Measurements from ENCODE around the gene COL4A6. TPM values are rescaled to one million over a fixed set of nuclear protein-coding genes. Genes with fewer than 3 reads are reported as not detected.

Gene COL4A6
- total RNA-seq, 4 donors from 2014 or later: 0.27 to 1.5 (median 1.1) TPM

DNA sequence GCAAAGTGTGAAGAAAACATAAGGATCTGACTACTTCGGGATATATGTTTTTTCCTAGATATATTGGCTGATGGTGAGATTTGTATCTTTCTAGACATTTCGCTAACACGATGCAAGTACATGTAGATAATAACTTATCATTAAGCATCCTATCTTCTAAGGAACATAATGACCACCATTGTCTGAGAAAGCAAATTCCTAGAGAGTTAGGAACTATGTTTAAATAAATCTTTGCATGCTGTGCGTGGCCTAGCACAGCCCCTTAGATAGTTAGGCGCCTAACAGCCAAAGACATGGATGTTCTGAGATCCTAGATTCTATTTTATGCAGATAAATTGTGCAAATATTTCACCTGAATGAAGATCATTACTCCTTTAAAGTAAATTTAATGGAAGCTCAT lies 3.0 kb downstream of the COL4A6 start:
- H3K9me3 ChIP-seq: no peaks in the 10 kb centered on the region
- H3K4me1 ChIP-seq: no peaks in the 10 kb centered on the region
- H3K36me3 ChIP-seq: no peaks in the 10 kb centered on the region
- intact Hi-C loops (cut with DNase I): no loop called here
- no peak for DNase-seq
- WGBS, 2 donors: 90 to 94% methylated on average over 5 of the region's 5 CpGs
- TF ChIP-seq, protein P1, sequence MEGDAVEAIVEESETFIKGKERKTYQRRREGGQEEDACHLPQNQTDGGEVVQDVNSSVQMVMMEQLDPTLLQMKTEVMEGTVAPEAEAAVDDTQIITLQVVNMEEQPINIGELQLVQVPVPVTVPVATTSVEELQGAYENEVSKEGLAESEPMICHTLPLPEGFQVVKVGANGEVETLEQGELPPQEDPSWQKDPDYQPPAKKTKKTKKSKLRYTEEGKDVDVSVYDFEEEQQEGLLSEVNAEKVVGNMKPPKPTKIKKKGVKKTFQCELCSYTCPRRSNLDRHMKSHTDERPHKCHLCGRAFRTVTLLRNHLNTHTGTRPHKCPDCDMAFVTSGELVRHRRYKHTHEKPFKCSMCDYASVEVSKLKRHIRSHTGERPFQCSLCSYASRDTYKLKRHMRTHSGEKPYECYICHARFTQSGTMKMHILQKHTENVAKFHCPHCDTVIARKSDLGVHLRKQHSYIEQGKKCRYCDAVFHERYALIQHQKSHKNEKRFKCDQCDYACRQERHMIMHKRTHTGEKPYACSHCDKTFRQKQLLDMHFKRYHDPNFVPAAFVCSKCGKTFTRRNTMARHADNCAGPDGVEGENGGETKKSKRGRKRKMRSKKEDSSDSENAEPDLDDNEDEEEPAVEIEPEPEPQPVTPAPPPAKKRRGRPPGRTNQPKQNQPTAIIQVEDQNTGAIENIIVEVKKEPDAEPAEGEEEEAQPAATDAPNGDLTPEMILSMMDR (IDR thresholded peaks at IDR 0.05): no peak
- no peak for TF ChIP-seq POLR2A (IDR thresholded peaks at IDR 0.05)
- H3K27me3 ChIP-seq: no peaks in the 10 kb centered on the region
- no peak overlapping the region for H3K4me3 ChIP-seq (replicated peaks in 1 of 3)
- H3K27ac ChIP-seq: no peak overlapping the region

DNA sequence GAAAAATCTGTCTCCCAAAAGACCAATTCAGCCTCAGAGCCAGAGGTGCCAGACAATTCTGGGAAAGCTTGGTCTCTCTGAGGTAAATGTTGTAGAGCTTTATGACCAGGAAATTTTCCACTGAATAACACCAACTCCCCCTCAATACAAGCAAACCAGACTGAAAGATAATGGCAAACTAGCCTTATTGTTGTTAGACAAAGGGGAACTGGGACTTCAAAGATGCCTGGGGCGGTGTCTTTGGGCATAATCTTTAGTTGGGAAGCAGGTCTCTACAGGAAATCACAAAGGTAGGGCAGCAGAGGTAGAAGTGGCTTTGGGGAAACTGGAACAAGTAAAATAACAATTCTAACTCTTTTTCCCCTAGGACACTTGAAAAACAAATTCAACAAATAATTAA lies 12.0 kb downstream of the COL4A6 start:
- 75 to 83% methylated on average over 1 of the region's 1 CpG for WGBS, 2 donors
- Histone ChIP-seq H3K36me3 (no peaks in the 10 kb centered on the region), H3K9me3 (no peaks in the 10 kb centered on the region), H3K4me1 (no peaks in the 10 kb centered on the region), H3K27me3 (no peaks in the 10 kb centered on the region), H3K4me3 (replicated peaks in 1 of 3) (no peak overlapping the region), H3K27ac (no peak overlapping the region)
- TF ChIP-seq, protein P1 (IDR thresholded peaks at IDR 0.05): no peak
- TF ChIP-seq POLR2A (IDR thresholded peaks at IDR 0.05): no peak
- DNase-seq: no peak
- intact Hi-C loops (cut with DNase I): no loop called here

DNA sequence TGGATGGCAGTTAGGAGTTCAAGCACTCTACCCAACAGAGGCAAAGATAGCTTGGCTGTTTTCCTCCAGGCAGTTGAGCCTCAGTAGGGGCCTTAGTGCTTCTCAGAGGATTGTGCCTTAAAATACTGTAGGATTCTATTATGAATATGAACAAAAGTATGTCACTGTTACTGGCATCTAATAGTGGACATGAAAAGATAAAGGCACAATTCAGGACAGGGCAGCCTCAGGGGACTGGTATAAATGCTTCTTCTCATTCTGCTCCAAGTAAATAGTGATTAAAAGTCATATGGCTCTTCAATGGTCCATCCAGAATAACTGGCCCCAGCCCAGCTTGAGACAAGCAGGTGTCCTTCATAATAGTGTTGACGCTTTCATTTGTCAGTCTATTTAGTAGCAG lies 17.7 kb downstream of the COL4A6 start:
- Histone ChIP-seq H3K4me3 (replicated peaks in 1 of 3) (no peak overlapping the region), H3K9me3 (no peaks in the 10 kb centered on the region), H3K4me1 (no peaks in the 10 kb centered on the region), H3K27me3 (no peaks in the 10 kb centered on the region), H3K36me3 (no peaks in the 10 kb centered on the region), H3K27ac (no peak overlapping the region)
- TF ChIP-seq, protein P1 (IDR thresholded peaks at IDR 0.05): no peak
- no peak for TF ChIP-seq POLR2A (IDR thresholded peaks at IDR 0.05)
- 92% methylated on average over 1 of the region's 1 CpG for WGBS, 2 donors
- intact Hi-C loops (cut with DNase I): no loop called here
- DNase-seq: no peak

- Histone ChIP-seq H3K27ac (no peak overlapping the region), H3K9me3 (no peaks in the 10 kb centered on the region), H3K4me1 (no peaks in the 10 kb centered on the region), H3K36me3 (no peaks in the 10 kb centered on the region), H3K4me3 (replicated peaks in 1 of 3) (no peak overlapping the region), H3K27me3 (no peaks in the 10 kb centered on the region)
- WGBS, 2 donors: 88 to 89% methylated on average over 1 of the region's 1 CpG
- DNase-seq: no peak
- TF ChIP-seq, protein P1 (IDR thresholded peaks at IDR 0.05): no peak
- TF ChIP-seq POLR2A (IDR thresholded peaks at IDR 0.05): no peak
- intact Hi-C loops (cut with DNase I): no loop called here
Measured at GRCh38 chrX:108419401-108419800, 18.8 kb downstream of the COL4A6 start.

- Histone ChIP-seq H3K36me3 (no peaks in the 10 kb centered on the region), H3K27me3 (no peaks in the 10 kb centered on the region), H3K9me3 (no peaks in the 10 kb centered on the region), H3K4me1 (no peaks in the 10 kb centered on the region), H3K27ac (no peak overlapping the region), H3K4me3 (replicated peaks in 1 of 3) (no peak overlapping the region)
- DNase-seq: no peak
- whole genome bisulfite sequencing, 2 donors: 68 to 79% methylated on average over 1 of the region's 1 CpG
- intact Hi-C loops (cut with DNase I): no loop called here
- TF ChIP-seq, protein P1 (IDR thresholded peaks at IDR 0.05): no peak
- no peak for TF ChIP-seq POLR2A (IDR thresholded peaks at IDR 0.05)
Measured at GRCh38 chrX:108417257-108417656, 21.0 kb downstream of the COL4A6 start.

All from thyroid gland (tissue), 4 donors.